HepG2 (cell line): ENCODE results near the gene RNF126. TPM values are rescaled to one million over a fixed set of nuclear protein-coding genes. Genes with fewer than 3 reads are reported as not detected.

ENCODE experiments used
- ATAC-seq: fragments of 200-7000 bp; cut with Tn5 transposase; 3 replicates; pipeline ENCODE4 v1.9.1; 2020; ENCODE audit warnings: mild to moderate bottlenecking, moderate library complexity
- BruUV-seq: library from RNA; stranded (reverse); fragments of 400-500 nt; replicated peaks from 2 replicates; lab custom pipeline; 2021; lab: Mats Ljungman, UMichigan
- CTCF ChIA-PET: fragments of 300-600 bp; formaldehyde crosslinking; extraction: SDS; loops from one replicate; lab custom pipeline; 2021; ENCODE audit warnings: low total read pairs, inconsistent platforms, low intra/inter-chr PET ratio; lab: Yijun Ruan, JAX
- POLR2A ChIA-PET: fragments of 350-600 bp; sonication (Branson Sonifier 250); formaldehyde crosslinking; loops from one replicate; lab custom pipeline; 2020; ENCODE audit warnings: antibody characterized with exemption, inconsistent platforms; lab: Yijun Ruan, JAX
- DNase-seq: peaks from one replicate; pipeline ENCODE4 v3.0.0-alpha.2; 2015; ENCODE audit warnings: low spot score
- FAIRE-seq: peaks from 3 replicates; lab custom pipeline; 2011; peaks lifted over from hg19 to GRCh38; lab: Jason Lieb, UNC
- H2AFZ ChIP-seq: one replicate; pipeline ENCODE4 v1.6.1; 2011; ENCODE audit warnings: low read length, inconsistent platforms
- H3K27ac ChIP-seq: fragments of 300-600 bp; 3 replicates; pipeline ENCODE4 v1.8.0; 2011; ENCODE audit warnings: mixed run types, mild to moderate bottlenecking, mixed read lengths, low read length, inconsistent platforms; ENCODE audit not compliant: insufficient read depth; ENCODE audit errors: extremely low read length
- H3K27me3 ChIP-seq, 2 experiments: fragments of 200-600 bp in 1 of 2; 2 replicates in 1 of 2; 3 replicates in 1 of 2; pipeline versions ENCODE4 v1.6.0 to v1.8.0; 2011; ENCODE audit warnings: low read length in 2 of 2, mild to moderate bottlenecking in 2 of 2, moderate library complexity in 2 of 2, inconsistent platforms in 1 of 2; ENCODE audit not compliant: insufficient read depth in 2 of 2, control insufficient read depth in 1 of 2
- H3K36me3 ChIP-seq, 2 experiments: fragments of 200-600 bp in 1 of 2; replicated peaks in 1 of 2; 2 replicates in 1 of 2; 3 replicates in 1 of 2; pipeline versions ENCODE4 v1.5.1 to v1.8.0; 2011; ENCODE audit warnings: low read length in 2 of 2, inconsistent platforms in 1 of 2; ENCODE audit not compliant: insufficient read depth in 2 of 2, control insufficient read depth in 1 of 2
- H3K4me1 ChIP-seq: 2 replicates; pipeline ENCODE4 v1.5.1; 2012; ENCODE audit warnings: low read length, inconsistent platforms; ENCODE audit not compliant: insufficient read depth
- H3K4me2 ChIP-seq: 2 replicates; pipeline ENCODE4 v1.6.0; 2011; ENCODE audit warnings: low read depth, low read length, inconsistent platforms
- H3K4me3 ChIP-seq, 3 experiments: fragments of 200-600 bp in 1 of 3; sonication (generic), shearing (Covaris generic) in 1 of 3; replicated peaks in 1 of 3; 2 replicates each; pipeline ENCODE4 v1.5.1; 2011 to 2016; ENCODE audit warnings: low read length in 3 of 3, inconsistent platforms in 2 of 3, low read depth in 2 of 3, mild to moderate bottlenecking in 2 of 3, control low read depth in 1 of 3, mixed read lengths in 1 of 3; ENCODE audit not compliant: insufficient read depth in 1 of 3
- H3K79me2 ChIP-seq: one replicate; pipeline ENCODE4 v1.6.1; 2011; ENCODE audit warnings: low read length, inconsistent platforms; ENCODE audit not compliant: insufficient read depth
- H3K9ac ChIP-seq: 2 replicates; pipeline ENCODE4 v1.6.0; 2011; ENCODE audit warnings: mild to moderate bottlenecking, low read depth, low read length, inconsistent platforms; ENCODE audit not compliant: insufficient read depth
- H3K9me3 ChIP-seq: 2 replicates; pipeline ENCODE4 v1.5.1; 2012; ENCODE audit warnings: mild to moderate bottlenecking, low read length
- H4K20me1 ChIP-seq: 2 replicates; pipeline ENCODE4 v1.6.0; 2011; ENCODE audit warnings: inconsistent platforms, mild to moderate bottlenecking, low read length, moderate library complexity; ENCODE audit not compliant: insufficient read depth
- ETS1 ChIP-seq: sonication (generic); formaldehyde crosslinking; IDR thresholded peaks from 2 replicates; pipeline ENCODE4 v1.4.0; 2020; ENCODE audit warnings: missing genetic modification reagents
- HMGA1 ChIP-seq: sonication (generic); formaldehyde crosslinking; conservative IDR thresholded peaks from 2 replicates; pipeline ENCODE4 v1.4.0; 2020; ENCODE audit warnings: missing genetic modification reagents
- PHB2 ChIP-seq: fragments of 450-650 bp; IDR thresholded peaks from 2 replicates; pipeline ENCODE4 v1.6.1; 2018; ENCODE audit not compliant: partially characterized antibody
- POLR2A ChIP-seq, 2 experiments: IDR thresholded peaks; 2 replicates each; pipeline ENCODE4 v1.6.1; 2011; ENCODE audit warnings: low read depth in 2 of 2, low read length in 2 of 2, mild to moderate bottlenecking in 1 of 2, moderate library complexity in 1 of 2; ENCODE audit not compliant: insufficient read depth in 1 of 2
- RARG ChIP-seq: sonication (generic); formaldehyde crosslinking; IDR thresholded peaks from 2 replicates; pipeline ENCODE4 v1.4.0; 2020; ENCODE audit warnings: low read depth, mild to moderate bottlenecking, missing genetic modification reagents
- RFX3 ChIP-seq: IDR thresholded peaks from 2 replicates; pipeline ENCODE4 v1.6.1; 2016; ENCODE audit warnings: missing biosample characterization, missing genetic modification reagents
- ZBTB1 ChIP-seq: sonication (generic); formaldehyde crosslinking; IDR thresholded peaks from 2 replicates; pipeline ENCODE4 v1.4.0; 2020; ENCODE audit warnings: missing genetic modification reagents, borderline replicate concordance
- ZBTB20 ChIP-seq: sonication (generic); formaldehyde crosslinking; IDR thresholded peaks from 2 replicates; pipeline ENCODE4 v1.8.1; 2023; ENCODE audit warnings: missing genetic modification reagents, low read depth, mild to moderate bottlenecking, borderline replicate concordance
- ZFP41 ChIP-seq: sonication (generic); formaldehyde crosslinking; IDR thresholded peaks from 2 replicates; pipeline ENCODE4 v1.4.0; 2020; ENCODE audit warnings: mild to moderate bottlenecking, missing genetic modification reagents, borderline replicate concordance
- ZMYM2 ChIP-seq: sonication (generic); formaldehyde crosslinking; IDR thresholded peaks from 2 replicates; pipeline ENCODE4 v1.8.0; 2022; ENCODE audit warnings: mild to moderate bottlenecking, missing genetic modification reagents
- ZNF251 ChIP-seq: sonication (generic); formaldehyde crosslinking; IDR thresholded peaks from 2 replicates; pipeline ENCODE4 v1.9.0; 2021; ENCODE audit warnings: mild to moderate bottlenecking, missing genetic modification reagents
- ZNF34 ChIP-seq: sonication (generic); formaldehyde crosslinking; IDR thresholded peaks from 2 replicates; pipeline ENCODE4 v1.4.0; 2020; ENCODE audit warnings: mild to moderate bottlenecking, missing genetic modification reagents, borderline replicate concordance
- ZNF383 ChIP-seq: sonication (generic); formaldehyde crosslinking; IDR thresholded peaks from 2 replicates; pipeline ENCODE4 v1.4.0; 2020; ENCODE audit warnings: missing genetic modification reagents, mild to moderate bottlenecking, borderline replicate concordance
- ZNF605 ChIP-seq: sonication (generic); formaldehyde crosslinking; IDR thresholded peaks from 2 replicates; pipeline ENCODE4 v1.8.0; 2022; ENCODE audit warnings: mild to moderate bottlenecking, missing genetic modification reagents
- ZNF788 ChIP-seq: sonication (generic); formaldehyde crosslinking; IDR thresholded peaks from 2 replicates; pipeline ENCODE4 v1.5.0; 2020; ENCODE audit warnings: mild to moderate bottlenecking, missing genetic modification reagents, borderline replicate concordance
- ZSCAN9 ChIP-seq: IDR thresholded peaks from 2 replicates; pipeline ENCODE4 v1.6.1; 2016; ENCODE audit warnings: borderline replicate concordance
- WGBS: methylation state at CpG from one replicate; pipeline ENCODE4 v1.1.6; 2017; ENCODE audit warnings: low lambda C conversion rate; 5-methylcytosine and 5-hydroxymethylcytosine counted together
- in situ Hi-C: cut with HindIII; loops from 2 replicates; pipeline ENCODE4 v1.10.0; 2017; ENCODE audit warnings: low pct_unique_long_range_greater_than_20kb; ENCODE audit not compliant: extremely low pct_ligation_motif_present
- intact Hi-C: fragments of 100-400 bp; cut with micrococcal nuclease; formaldehyde crosslinking; loops from one replicate; pipeline ENCODE4 v1.10.0; 2022; ENCODE audit not compliant: unreplicated experiment
- polyA plus RNA-seq, 8 experiments: library from polyadenylated mRNA; depleted of rRNA in 3 of 8; stranded (reverse) in 7 of 8; unstranded in 1 of 8; fragments of >200 nt; fragmentation: Illumina TruSeq in 4 of 8; extraction: Trizol in 4 of 8; gene quantifications; 2 replicates each; pipeline versions ENCODE4 v1.2.1 to v1.2.3, GENCODE V29; 2011 to 2016; ENCODE audit warnings: low read depth in 4 of 8, missing spikeins in 1 of 8, mixed read lengths in 1 of 8; ENCODE audit not compliant: insufficient read depth in 1 of 8
- total RNA-seq, 5 experiments: library from RNA; depleted of rRNA; stranded (reverse); fragments of >200 nt; fragmentation: Illumina TruSeq; extraction: Trizol; gene quantifications; 2 replicates each; pipeline ENCODE4 v1.2.3, GENCODE V29; 2016; ENCODE audit warnings: low read depth in 1 of 5
- TF ChIP-seq, protein P1 (sequence below): sonication (generic); formaldehyde crosslinking; IDR thresholded peaks from 2 replicates; pipeline ENCODE4 v1.5.0; 2020; ENCODE audit warnings: missing genetic modification reagents
- TF ChIP-seq, protein P2 (sequence below): sonication (generic); formaldehyde crosslinking; IDR thresholded peaks from 2 replicates; pipeline ENCODE4 v1.4.0; 2020; ENCODE audit warnings: mild to moderate bottlenecking, missing genetic modification reagents

Gene RNF126
- total and polyA plus RNA-seq, 2 of the 13 experiments (the other 11 are each of a cell fraction or from before 2014, with no cell fraction given) = 23.2 to 34.0 TPM

DNA sequence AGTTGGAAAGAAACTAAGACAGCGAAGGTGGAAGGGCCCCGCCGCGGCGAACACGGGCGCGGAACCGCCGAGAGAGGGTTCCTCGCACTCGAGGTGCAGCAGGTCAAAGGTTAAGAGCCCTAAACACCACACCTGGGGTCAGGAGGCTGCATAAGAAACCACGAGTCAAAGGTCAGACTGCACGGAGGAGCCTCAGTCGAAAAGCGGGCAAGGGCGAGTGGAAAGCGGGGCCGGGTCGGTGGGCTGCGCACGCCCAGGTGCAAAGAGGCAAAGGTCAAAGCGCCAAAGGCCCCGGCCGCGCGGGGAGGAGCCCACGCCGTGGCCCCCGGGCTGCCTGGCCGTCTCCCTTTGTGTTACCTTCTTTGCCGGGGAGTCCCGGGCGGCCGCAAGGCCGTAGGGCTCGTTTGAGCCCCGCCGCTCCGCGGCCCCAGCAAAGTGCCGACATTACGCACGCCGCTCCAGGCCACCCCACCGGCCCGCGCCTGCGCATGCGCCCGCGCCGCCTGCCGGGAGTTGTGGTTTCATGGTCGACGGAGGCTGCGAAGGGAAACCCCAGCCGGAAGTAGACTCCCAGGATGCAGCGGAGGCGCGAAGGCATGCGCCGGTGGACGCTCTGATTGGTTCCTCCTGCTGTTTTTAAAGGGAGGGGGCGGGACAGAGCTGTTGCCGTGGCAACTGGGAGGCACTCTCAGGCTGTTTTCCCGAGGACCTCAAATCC is 29.8 kb downstream of the RNF126 start, which contains the start of gene POLRMT (continued):
- TF ChIP-seq ETS1 = no peak
- no peak for TF ChIP-seq PHB2
- TF ChIP-seq, protein P1, sequence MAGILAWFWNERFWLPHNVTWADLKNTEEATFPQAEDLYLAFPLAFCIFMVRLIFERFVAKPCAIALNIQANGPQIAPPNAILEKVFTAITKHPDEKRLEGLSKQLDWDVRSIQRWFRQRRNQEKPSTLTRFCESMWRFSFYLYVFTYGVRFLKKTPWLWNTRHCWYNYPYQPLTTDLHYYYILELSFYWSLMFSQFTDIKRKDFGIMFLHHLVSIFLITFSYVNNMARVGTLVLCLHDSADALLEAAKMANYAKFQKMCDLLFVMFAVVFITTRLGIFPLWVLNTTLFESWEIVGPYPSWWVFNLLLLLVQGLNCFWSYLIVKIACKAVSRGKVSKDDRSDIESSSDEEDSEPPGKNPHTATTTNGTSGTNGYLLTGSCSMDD (CRISPR knock-in tag) = no peak
- TF ChIP-seq RFX3 = peak; percentile 98
- TF ChIP-seq RARG (CRISPR knock-in tag) = no peak
- no peak for TF ChIP-seq ZNF788 (CRISPR knock-in tag)
- TF ChIP-seq HMGA1 = no peak
- no peak for TF ChIP-seq ZNF251 (CRISPR knock-in tag)
- TF ChIP-seq, all 625 proteins: peak for 195

- H3K27me3 ChIP-seq = no peaks in the 10 kb centered on the region; a peak in 1 of 5 replicates
- H3K9me3 ChIP-seq = no peaks in the 10 kb centered on the region
- peak overlapping the region; percentile 91 for H3K4me2 ChIP-seq
- H3K36me3 ChIP-seq = peaks cover 3 to 22% of the 10 kb centered on the region in 2 experiments; a peak in 2 of 5 replicates
- intact Hi-C loops = no loop called here
- peaks cover 30% of the 10 kb centered on the region for H3K79me2 ChIP-seq
- H4K20me1 ChIP-seq = peaks cover 7% of the 10 kb centered on the region; the same call in 1 of the 2 replicates
- H3K9ac ChIP-seq = peak overlapping the region; percentile 92
- in situ Hi-C loops = no loop called here
- peak; percentile 85 for ATAC-seq
- no TSS peak for BruUV-seq
- ChIA-PET CTCF (interaction anchor here (1.0 kb wide), 1 partner anchor 44 kb away, joined by 3 read pairs; no protein-coding TSS in a partner anchor), POLR2A (interaction anchor here (0.7 to 2.4 kb wide), 10 partner anchors 28 to 128 kb away, joined by 3 to 21 read pairs (median 4); partner anchors contain the start of genes CDC34 and RNF126)
- peaks cover 36% of the 10 kb centered on the region for H3K4me1 ChIP-seq
- DNase-seq = peak; percentile 67
- peak overlapping the region; percentile 91 to 98 (median 98) for H3K4me3 ChIP-seq
- FAIRE-seq = peak; percentile 50
- WGBS = 0% methylated on average over 19 of the region's 35 CpGs
- no peak overlapping the region for H2AFZ ChIP-seq
- H3K27ac ChIP-seq = peak overlapping the region; percentile 97
- TF ChIP-seq ZMYM2 (CRISPR knock-in tag) = no peak
- TF ChIP-seq ZBTB20 = no peak
- TF ChIP-seq ZNF383 (CRISPR knock-in tag) = no peak
- no peak for TF ChIP-seq ZNF605 (CRISPR knock-in tag)
- no peak for TF ChIP-seq ZBTB1 (CRISPR knock-in tag)
- TF ChIP-seq, protein P2, sequence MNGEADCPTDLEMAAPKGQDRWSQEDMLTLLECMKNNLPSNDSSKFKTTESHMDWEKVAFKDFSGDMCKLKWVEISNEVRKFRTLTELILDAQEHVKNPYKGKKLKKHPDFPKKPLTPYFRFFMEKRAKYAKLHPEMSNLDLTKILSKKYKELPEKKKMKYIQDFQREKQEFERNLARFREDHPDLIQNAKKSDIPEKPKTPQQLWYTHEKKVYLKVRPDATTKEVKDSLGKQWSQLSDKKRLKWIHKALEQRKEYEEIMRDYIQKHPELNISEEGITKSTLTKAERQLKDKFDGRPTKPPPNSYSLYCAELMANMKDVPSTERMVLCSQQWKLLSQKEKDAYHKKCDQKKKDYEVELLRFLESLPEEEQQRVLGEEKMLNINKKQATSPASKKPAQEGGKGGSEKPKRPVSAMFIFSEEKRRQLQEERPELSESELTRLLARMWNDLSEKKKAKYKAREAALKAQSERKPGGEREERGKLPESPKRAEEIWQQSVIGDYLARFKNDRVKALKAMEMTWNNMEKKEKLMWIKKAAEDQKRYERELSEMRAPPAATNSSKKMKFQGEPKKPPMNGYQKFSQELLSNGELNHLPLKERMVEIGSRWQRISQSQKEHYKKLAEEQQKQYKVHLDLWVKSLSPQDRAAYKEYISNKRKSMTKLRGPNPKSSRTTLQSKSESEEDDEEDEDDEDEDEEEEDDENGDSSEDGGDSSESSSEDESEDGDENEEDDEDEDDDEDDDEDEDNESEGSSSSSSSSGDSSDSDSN = peak; percentile 76
- no peak for TF ChIP-seq ZNF34
- peak; percentile 26; the same call in 1 of the 2 replicates for TF ChIP-seq ZFP41 (CRISPR knock-in tag)
- 0 out of 2 replicates have a peak, but pooled peaks have one; percentile 14 for TF ChIP-seq ZSCAN9 (CRISPR knock-in tag)
- TF ChIP-seq POLR2A (IDR thresholded peaks at IDR 0.05; ENCODE audit: insufficient read depth in 1 of 2, low read depth in 2 of 2, low read length in 2 of 2) = peak; percentile 65 to 68; a peak in 3 of 4 replicates
Measured at GRCh38 chr19:632579-633067, 30.4 kb downstream of the RNF126 start.
